Lung microvascular endothelial cell (primary cell): ENCODE measurements around the gene LCN15. TPM values are rescaled to one million over a fixed set of nuclear protein-coding genes. Genes with fewer than 3 reads are reported as not detected.

Source experiments
- DNase-seq, 2 donors: peaks; one replicate each; pipeline versions ENCODE4 v3.0.0 to v3.0.0-alpha.2; 2010; ENCODE audit warnings: low read depth in 2 of 2
- total RNA-seq: library from RNA; depleted of rRNA; stranded (reverse); fragments of >200 nt; gene quantifications from 2 replicates; pipeline ENCODE4 v1.2.1, GENCODE V29; 2014

LCN15 gene
- total RNA-seq, 1 donor from 2014 or later, result not detected

DNA sequence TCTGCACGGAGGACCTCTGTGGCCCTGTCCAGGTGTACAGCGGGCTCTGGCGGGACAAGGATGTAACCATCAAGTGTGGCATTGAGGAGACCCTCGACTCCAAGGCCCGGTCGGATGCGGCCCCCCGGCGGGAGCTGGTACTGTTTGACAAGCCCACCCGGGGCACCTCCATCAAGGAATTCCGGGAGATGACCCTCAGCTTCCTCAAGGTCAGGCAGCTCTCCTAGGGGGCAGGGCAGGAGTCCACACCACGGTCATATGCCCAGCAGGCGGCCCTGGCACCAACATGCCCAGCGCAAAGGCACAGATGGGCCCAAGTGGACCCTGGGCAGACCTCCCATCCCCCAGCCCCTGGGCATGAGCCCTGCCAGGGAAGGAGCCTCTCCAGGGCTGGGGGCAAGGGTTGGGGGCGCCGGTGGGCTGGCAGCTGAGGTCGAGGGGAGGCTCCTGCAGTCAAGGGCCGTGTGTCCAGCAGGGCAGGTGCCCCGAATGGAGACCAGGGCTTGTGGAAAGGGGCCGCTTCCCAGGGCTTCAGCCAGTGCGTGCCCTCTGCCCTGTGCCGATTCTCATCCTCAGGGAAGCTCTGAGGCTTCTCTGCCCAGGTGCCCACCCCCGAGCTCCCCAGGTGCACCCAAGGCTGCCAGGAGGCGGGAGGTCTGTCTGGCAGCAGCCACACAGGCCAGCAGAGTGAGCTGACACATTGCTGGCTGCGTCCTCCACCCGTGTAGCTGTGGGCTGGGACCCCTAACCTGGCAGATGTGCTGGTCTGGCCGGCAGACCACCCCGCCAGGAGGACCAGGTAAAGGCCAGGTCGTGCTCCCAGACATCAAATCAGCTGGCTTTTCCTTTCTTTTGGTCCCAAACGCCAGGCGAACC, 42.0 kb downstream of the LCN15 start:
- DNase-seq, result no peak

DNA sequence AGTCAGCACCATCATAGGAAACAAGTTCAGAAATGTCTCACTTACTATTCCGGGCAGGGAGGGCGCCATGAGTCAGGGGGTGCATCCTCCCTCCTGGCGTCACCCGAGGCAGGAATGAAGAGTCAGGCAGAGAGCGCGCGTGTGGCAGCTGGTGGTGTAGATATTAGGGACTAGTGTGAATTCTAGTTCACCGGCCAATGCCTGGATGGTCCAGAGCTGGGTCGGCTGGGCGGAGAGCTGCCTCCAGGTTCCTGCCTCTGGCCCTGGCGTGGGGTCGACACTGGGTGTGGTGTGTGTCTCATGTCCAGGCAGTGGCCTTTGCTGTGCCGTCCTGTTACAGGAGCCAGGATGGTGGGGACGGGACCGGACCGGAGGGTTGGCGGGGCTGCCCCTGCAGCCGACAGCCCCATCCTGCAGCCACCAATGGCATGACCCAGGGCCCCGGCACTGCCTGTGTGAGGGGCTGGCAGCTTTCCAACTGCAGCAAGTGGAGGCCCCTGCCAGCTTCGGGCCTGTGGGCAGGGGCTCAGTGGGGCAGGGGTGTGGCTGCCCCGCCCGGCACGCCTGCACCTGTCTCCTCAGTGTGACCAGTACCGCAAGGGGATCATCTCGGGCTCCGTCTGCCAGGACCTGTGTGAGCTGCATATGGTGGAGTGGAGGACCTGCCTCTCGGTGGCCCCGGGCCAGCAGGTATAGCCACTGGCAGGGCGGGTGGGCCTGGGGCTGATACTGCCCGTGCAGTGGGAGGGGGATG, 42.8 kb downstream of the LCN15 start:
- DNase-seq, result peak; percentile 65 to 96

- no peak for DNase-seq
Measured at GRCh38 chr9:136720898-136721338, 43.4 kb downstream of the LCN15 start.

- peak in 1 of 2 donors; percentile 43 for DNase-seq
Measured at GRCh38 chr9:136720251-136720897, 43.9 kb downstream of the LCN15 start.

- peak in 1 of 2 donors; percentile 57 for DNase-seq
Measured at GRCh38 chr9:136719195-136719880, 45.0 kb downstream of the LCN15 start.

DNA sequence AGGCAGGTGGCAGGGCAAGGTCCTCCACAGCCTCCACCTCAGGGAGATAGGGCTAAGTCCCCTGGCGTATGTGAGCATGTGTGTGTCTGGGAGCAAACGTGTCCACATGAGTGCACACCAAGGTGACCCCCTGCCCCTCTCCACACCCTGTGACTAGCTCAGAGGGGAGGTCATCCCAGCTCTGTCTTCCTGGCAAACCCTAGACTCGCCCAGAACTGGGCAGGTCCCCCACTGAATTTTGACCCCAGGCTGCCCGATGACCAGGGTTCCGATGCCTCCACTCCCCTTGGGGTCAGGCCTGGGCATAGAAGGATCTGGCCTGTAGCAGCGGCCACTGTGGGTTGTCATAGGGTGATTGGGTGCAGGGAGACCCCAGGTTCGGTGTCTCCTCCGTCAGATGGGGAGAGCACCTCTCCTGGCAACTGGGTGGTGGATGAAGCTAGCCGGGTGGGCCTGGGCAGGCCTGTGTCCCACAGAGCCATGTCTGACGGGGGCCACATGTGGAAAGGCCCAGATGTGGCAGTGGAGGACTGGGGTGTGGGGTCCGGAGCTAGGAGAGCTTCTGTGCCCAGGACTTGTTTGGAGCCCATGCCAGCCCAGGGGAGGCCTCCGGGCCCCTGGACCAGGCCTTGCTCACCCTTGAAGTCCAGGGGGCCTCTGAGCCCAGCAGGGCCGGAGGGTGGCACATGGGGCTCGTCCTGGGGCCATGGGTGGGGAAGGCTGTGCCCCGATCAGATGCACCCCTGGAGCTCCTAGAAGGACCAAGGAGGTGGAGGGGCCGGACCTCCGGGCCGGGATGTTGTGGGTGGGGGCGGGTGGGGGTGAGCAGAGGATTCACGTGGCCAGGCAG, 45.7 kb downstream of the LCN15 start:
- DNase-seq, result no peak

- no peak for DNase-seq
Measured at GRCh38 chr9:136717399-136717798, 46.9 kb downstream of the LCN15 start.

GRCh38 chr9:136714893-136715274, 49.4 kb downstream of the LCN15 start:
- DNase-seq, result no peak

- DNase-seq, result peak; percentile 49 to 87
Measured at GRCh38 chr9:136714096-136714892, 50.0 kb downstream of the LCN15 start.

GRCh38 chr9:136713550-136713949, 50.8 kb downstream of the LCN15 start:
- DNase-seq, result peak in 1 of 2 donors; percentile 44

GRCh38 chr9:136712690-136713544, 51.4 kb downstream of the LCN15 start:
- DNase-seq, result no peak

DNA sequence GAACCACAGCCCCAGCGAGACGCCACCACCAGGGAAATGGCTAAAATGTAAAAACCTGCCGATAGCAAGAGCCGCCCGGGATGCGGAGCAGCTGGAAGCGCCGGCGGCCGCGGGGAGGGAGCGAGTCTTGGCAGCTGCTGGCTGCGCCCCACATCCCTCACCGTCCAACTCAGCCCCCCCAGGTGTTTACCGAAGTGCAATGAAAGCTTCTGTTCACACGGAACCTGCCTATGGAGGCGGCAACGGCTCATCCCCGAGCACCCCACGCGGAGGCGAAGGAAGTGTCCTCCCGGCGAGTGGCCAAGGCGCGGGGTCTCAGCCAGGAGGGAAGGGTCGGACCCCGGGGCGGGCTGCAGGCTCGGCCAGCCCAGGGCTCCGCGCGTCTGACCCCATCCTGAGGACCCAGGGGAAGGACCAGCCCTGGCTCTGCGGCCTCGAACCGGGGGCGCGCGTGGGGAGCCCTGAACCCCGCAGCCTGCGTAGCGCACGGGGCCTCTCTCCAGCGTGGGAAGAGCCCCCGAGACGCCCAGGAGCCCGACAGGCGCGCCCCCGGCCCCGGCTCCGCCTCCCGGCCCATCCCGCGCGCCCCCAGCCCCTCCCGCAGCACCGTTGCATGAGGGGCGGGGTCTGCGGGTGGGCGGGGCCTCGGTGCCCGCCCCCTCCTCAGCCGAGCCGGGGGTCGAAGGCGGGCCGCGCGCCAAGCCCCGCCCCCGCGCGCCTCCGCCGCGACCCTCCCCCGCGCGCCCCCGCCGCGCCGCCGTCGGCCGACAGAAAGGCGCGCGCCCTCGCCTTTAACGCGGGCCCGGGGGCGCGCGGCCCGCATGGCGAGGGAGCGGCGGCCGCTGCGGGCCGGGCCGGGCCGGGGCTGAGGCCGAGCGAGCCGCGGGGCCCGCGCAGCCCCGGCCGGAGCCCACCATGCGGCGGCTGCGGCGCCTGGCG, 52.3 kb downstream of the LCN15 start, which contains the start of gene DIPK1B:
Gene DIPK1B (plus strand): TSS at position 822 of the 939 bp plus-strand sequence. CDS start 94 bp downstream, at position 916.
- DNase-seq, result peak in 1 of 2 donors; percentile 59

GRCh38 chr9:136711219-136711648, 53.1 kb downstream of the LCN15 start:
- DNase-seq, result peak in 1 of 2 donors; percentile 67

DNA sequence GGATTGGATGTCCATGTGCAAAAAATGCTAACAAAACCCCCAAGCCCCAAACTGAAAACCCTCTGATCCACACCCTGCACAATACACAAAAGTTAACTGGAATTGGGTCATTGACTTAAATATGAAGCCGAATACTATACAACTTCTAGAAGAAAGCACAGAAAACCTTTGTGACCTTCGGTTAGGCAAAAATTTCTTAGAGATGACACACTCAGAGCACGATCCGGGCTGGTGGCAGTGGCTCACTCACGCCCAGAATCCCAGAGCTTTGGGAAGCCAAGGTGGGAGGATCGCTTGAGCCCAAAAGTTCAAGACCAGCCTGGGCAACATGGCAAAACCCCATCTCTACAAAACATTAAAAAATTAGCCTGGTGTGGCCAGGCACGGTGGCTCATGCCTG, 53.8 kb downstream of the LCN15 start:
- no peak for DNase-seq
